ENCODE measurements around the gene DENND1A. TPM values are rescaled to one million over a fixed set of nuclear protein-coding genes. Genes with fewer than 3 reads are reported as not detected.

Gene DENND1A
- total RNA-seq, 1 donor from 2014 or later = 19.9 TPM

GRCh38 chr9:123375469-123376132 is 554.3 kb downstream of the DENND1A start:
- Mint-ChIP-seq H3K4me3 (no peak overlapping the region), H3K36me3 (no peaks in the 10 kb centered on the region), H3K27ac (no peak overlapping the region), H3K9me3 (no peaks in the 10 kb centered on the region), H3K4me1 (ENCODE audit: unreplicated experiment) (peaks cover 18% of the 10 kb centered on the region), H3K27me3 (peaks cover 9% of the 10 kb centered on the region)
- no peak for DNase-seq (ENCODE audit: extremely low spot score, unreplicated experiment)
- no peak for TF ChIP-seq CTCF (conservative IDR thresholded peaks at IDR 0.05)

DNA sequence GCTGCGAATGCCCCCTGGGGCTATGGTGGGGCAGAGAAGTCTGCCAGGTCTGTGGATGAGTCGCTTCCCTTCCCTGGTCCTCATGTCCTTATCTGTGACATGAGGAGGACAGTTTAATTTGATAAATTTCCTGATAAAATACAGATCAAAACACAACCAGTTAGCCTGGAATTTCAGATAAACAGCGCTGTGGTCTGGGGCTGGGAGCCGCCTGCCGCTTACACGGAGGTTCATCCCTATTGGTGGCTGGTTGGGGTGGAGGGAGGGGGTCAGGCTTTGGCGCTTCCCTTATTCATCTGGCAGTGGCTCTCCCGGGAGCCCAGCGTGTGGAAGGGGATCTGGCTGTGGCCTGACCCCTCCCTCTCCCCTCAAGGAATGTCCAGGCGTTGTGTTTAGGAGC is 556.0 kb downstream of the DENND1A start:
- H3K36me3 Mint-ChIP-seq = no peaks in the 10 kb centered on the region
- TF ChIP-seq CTCF (conservative IDR thresholded peaks at IDR 0.05) = no peak
- H3K27ac Mint-ChIP-seq = no peak overlapping the region
- H3K4me1 Mint-ChIP-seq (ENCODE audit: unreplicated experiment) = peaks cover 23% of the 10 kb centered on the region
- no peak for DNase-seq (ENCODE audit: extremely low spot score, unreplicated experiment)
- peaks cover 13% of the 10 kb centered on the region for H3K27me3 Mint-ChIP-seq
- H3K9me3 Mint-ChIP-seq = no peaks in the 10 kb centered on the region
- no peak overlapping the region for H3K4me3 Mint-ChIP-seq

GRCh38 chr9:123373447-123373923 is 556.4 kb downstream of the DENND1A start:
- no peaks in the 10 kb centered on the region for H3K9me3 Mint-ChIP-seq
- peaks cover 23% of the 10 kb centered on the region for H3K4me1 Mint-ChIP-seq (ENCODE audit: unreplicated experiment)
- DNase-seq (ENCODE audit: extremely low spot score, unreplicated experiment) = no peak
- peaks cover 13% of the 10 kb centered on the region for H3K27me3 Mint-ChIP-seq
- TF ChIP-seq CTCF (conservative IDR thresholded peaks at IDR 0.05) = no peak
- H3K4me3 Mint-ChIP-seq = no peak overlapping the region
- no peaks in the 10 kb centered on the region for H3K36me3 Mint-ChIP-seq
- H3K27ac Mint-ChIP-seq = no peak overlapping the region

GRCh38 chr9:123372766-123373446 is 557.0 kb downstream of the DENND1A start:
- Mint-ChIP-seq H3K36me3 (no peaks in the 10 kb centered on the region), H3K27ac (no peak overlapping the region), H3K4me1 (ENCODE audit: unreplicated experiment) (peaks cover 23% of the 10 kb centered on the region), H3K9me3 (no peaks in the 10 kb centered on the region), H3K27me3 (peaks cover 13% of the 10 kb centered on the region), H3K4me3 (no peak overlapping the region)
- DNase-seq (ENCODE audit: extremely low spot score, unreplicated experiment) = no peak
- TF ChIP-seq CTCF (conservative IDR thresholded peaks at IDR 0.05) = no peak

DNA sequence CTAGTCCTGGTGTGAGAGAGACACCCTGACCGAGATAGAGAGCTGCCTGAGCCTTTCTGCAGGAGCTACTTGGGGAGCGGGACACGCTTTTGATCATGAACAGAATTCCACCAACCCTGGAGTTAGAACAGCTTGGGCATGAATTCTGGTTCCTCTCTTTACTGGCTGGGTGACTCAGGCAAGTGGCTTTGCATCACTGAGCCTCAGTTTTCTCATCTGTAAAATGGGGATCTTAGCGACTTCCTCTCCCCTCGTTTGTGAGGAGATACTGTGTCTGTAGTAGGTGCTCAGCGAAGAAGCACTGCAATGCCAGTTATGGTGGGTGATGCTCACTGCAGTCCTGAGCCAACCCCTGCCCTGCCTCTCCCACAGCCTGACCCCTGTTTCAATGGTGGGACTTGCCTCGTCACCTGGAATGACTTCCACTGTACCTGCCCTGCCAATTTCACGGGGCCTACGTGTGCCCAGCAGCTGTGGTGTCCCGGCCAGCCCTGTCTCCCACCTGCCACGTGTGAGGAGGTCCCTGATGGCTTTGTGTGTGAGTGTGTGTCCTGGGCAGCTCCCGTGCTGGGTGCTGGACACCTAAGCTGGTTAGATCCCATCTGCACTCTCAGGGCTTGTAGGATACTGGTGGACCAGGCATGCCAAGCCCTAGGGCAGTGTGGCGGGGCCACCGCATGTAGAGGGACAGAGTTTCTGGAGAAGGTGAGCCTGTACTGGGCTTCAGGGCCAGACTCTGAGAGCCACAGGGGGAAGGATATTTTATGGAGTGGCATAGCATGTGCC is 557.9 kb downstream of the DENND1A start:
- Mint-ChIP-seq H3K36me3 (no peaks in the 10 kb centered on the region), H3K4me3 (no peak overlapping the region), H3K27me3 (peaks cover 13% of the 10 kb centered on the region), H3K27ac (no peak overlapping the region), H3K9me3 (no peaks in the 10 kb centered on the region), H3K4me1 (ENCODE audit: unreplicated experiment) (peaks cover 18% of the 10 kb centered on the region)
- no peak for DNase-seq (ENCODE audit: extremely low spot score, unreplicated experiment)
- TF ChIP-seq CTCF (conservative IDR thresholded peaks at IDR 0.05) = no peak
